ENCODE measurements around the gene HSPA6. TPM values are rescaled to one million over a fixed set of nuclear protein-coding genes. Genes with fewer than 3 reads are reported as not detected.
"Not testable (repeated sequence)": the region's sequence is repeated elsewhere in the genome, so short reads cannot be mapped to it uniquely, and the experiment has no call there.

HSPA6 gene
- total RNA-seq, 2 experiments from 2014 or later: 1.2 to 1.4 TPM

DNA sequence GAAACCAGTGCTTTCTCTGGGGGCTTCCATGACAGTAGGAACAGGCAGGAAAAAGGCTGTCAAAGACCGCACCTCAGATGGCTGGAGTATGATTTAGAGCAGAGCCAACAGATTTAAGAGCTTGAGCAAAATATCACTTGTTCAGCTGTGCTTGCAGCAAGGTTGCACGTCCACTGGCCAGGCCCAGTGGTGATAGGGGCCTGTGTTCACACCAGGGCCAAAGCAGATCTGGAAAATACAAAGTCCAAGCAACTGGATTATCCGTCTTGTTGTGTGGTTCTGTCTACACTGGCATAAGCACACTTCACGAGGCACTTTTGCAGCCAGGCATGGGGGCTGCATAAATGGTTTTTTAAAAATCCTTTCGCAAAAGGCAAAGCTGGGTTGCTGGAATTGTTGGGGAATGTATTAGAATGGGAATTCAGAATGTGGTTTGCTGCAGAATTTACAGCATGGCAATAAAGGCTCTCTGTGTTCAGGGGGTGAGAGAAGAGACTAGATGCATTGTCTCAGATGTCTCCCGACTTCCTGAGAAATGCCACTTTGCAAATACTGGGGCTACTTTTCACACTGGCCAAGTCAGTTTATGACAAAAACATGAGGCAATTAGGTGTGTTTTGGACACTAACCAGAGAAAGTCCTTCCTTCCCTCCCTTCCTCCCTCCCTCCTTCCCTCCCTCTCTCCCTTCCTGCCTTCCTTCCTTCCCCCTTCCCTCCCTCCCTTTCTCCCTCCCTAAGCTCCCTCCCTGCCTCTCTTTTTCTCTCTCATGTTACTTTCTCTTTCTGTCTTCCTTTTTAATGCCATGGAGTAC, 11.5 kb upstream of the HSPA6 start:
- H3K9me3 Mint-ChIP-seq; H3K4me1 Mint-ChIP-seq; H3K36me3 Mint-ChIP-seq; DNase-seq; POLR2A ChIA-PET; H3K27me3 Mint-ChIP-seq; H3K27ac Mint-ChIP-seq; ATAC-seq (ENCODE audit: low read depth); H3K4me3 Mint-ChIP-seq: not testable (repeated sequence)

DNA sequence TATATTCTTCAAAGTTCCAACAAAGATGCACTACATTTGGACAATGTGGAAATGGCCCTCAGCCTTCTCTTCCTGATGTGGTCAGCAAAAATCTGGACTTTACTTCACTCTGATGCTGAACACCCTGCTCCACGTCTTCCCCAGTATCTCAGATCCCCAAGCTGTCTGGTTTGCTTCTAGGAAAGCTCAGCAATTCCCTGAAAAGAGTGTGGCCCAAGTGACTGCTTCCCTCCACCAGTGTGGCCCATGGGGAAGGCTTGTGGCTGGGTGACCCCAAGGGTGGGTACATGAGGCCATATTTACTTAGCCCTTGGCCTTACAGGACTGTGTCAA, 10.9 kb upstream of the HSPA6 start:
- H3K4me3 Mint-ChIP-seq; H3K4me1 Mint-ChIP-seq; ATAC-seq (ENCODE audit: low read depth); H3K36me3 Mint-ChIP-seq; H3K27ac Mint-ChIP-seq; H3K27me3 Mint-ChIP-seq; DNase-seq; POLR2A ChIA-PET; H3K9me3 Mint-ChIP-seq: not testable (repeated sequence)

- POLR2A ChIA-PET; H3K4me1 Mint-ChIP-seq; ATAC-seq (ENCODE audit: low read depth); H3K36me3 Mint-ChIP-seq; H3K9me3 Mint-ChIP-seq; H3K27ac Mint-ChIP-seq; DNase-seq; H3K27me3 Mint-ChIP-seq; H3K4me3 Mint-ChIP-seq: not testable (repeated sequence)
Observed at GRCh38 chr1:161513953-161514352, 10.4 kb upstream of the HSPA6 start.

DNA sequence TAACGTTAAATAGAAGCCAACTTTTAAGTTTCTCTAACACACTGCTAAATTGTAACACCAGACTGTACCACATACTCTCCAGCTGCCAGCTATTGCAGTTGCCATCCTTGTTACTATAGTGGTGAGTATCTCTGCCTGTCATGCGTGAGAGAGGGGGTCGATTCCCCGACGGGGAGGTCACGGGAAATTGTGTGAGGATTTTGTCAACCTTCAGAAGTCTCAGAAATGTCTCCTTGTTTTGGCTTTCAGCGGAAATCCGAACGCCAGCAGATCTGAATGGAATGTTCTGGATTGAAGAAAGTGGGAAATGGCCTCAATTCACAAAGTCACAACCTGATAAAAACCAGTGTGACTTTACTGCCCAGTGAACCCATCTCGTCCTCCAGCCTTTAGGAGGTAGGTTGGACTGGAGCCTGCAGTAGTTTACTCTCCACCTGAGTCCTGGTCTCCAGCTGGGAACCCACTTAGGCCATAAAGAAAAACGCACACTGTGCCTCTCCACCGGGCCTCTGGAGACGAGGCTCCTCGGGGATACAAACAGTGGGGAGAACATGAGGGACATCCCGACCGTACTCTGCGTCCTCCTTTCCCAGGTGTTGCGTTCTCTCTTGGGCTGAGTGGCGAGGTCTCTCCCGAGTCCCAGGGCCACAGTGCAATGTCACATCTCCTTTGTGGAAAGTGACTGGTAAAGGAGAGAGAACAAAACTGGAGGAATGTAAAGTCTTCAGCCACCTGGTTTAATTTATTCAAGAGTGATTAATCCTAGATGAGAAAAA, 1.1 kb upstream of the HSPA6 start:
- not testable (repeated sequence) for ATAC-seq (ENCODE audit: low read depth); H3K36me3 Mint-ChIP-seq; DNase-seq; H3K4me1 Mint-ChIP-seq; H3K9me3 Mint-ChIP-seq
- H3K4me3 Mint-ChIP-seq: peak overlapping the region; percentile 86
- peak overlapping the region; percentile 78 for H3K27ac Mint-ChIP-seq
- peaks cover 14% of the 10 kb centered on the region for H3K27me3 Mint-ChIP-seq
- POLR2A ChIA-PET: interaction anchor here (0.7 kb wide), 1 partner anchor 215 kb away, joined by 3 read pairs; no protein-coding TSS in a partner anchor

- H3K9me3 Mint-ChIP-seq, H3K36me3 Mint-ChIP-seq, POLR2A ChIA-PET, H3K4me1 Mint-ChIP-seq, H3K27ac Mint-ChIP-seq: not testable (repeated sequence)
- DNase-seq (peak; percentile 58), ATAC-seq (ENCODE audit: low read depth) (peak; percentile 28)
- H3K4me3 Mint-ChIP-seq: peak overlapping the region; percentile 77
- H3K27me3 Mint-ChIP-seq: peaks cover 19% of the 10 kb centered on the region
Observed at GRCh38 chr1:161524742-161525291, 477 bp downstream of the HSPA6 start.

DNA sequence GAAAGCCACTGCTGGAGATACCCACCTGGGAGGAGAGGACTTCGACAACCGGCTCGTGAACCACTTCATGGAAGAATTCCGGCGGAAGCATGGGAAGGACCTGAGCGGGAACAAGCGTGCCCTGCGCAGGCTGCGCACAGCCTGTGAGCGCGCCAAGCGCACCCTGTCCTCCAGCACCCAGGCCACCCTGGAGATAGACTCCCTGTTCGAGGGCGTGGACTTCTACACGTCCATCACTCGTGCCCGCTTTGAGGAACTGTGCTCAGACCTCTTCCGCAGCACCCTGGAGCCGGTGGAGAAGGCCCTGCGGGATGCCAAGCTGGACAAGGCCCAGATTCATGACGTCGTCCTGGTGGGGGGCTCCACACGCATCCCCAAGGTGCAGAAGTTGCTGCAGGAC, 981 bp downstream of the HSPA6 start:
- H3K27ac Mint-ChIP-seq; POLR2A ChIA-PET; H3K36me3 Mint-ChIP-seq; DNase-seq; ATAC-seq (ENCODE audit: low read depth); H3K9me3 Mint-ChIP-seq: not testable (repeated sequence)
- H3K4me1 Mint-ChIP-seq: peaks cover 12% of the 10 kb centered on the region
- peak overlapping the region; percentile 77 for H3K4me3 Mint-ChIP-seq
- H3K27me3 Mint-ChIP-seq: peaks cover 19% of the 10 kb centered on the region

GRCh38 chr1:161525918-161526317, 1.6 kb downstream of the HSPA6 start:
- H3K9me3 Mint-ChIP-seq; DNase-seq; H3K4me3 Mint-ChIP-seq; H3K27ac Mint-ChIP-seq; POLR2A ChIA-PET; ATAC-seq (ENCODE audit: low read depth); H3K36me3 Mint-ChIP-seq: not testable (repeated sequence)
- Mint-ChIP-seq H3K27me3 (peaks cover 17% of the 10 kb centered on the region), H3K4me1 (peaks cover 17% of the 10 kb centered on the region)

DNA sequence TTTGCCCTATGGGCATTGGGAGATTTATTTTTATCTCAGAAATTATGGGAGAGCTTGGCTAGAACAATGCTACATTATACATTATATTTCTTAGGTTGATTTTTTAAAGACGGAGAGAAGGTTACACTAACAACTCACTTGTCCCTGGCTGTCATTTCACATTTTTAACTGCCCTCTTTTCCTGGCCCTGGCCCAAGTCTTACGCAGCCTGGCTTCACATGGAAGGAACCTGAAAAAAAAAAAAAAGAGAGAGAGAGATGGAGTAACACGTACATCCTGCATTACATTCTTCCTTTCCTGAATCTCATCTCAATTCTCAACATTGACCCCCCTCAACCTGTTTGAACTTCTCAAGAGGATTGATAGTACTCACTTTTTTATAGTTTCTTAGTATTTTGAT, 4.2 kb downstream of the HSPA6 start:
- peaks cover 17% of the 10 kb centered on the region for H3K27me3 Mint-ChIP-seq
- H3K27ac Mint-ChIP-seq; ATAC-seq (ENCODE audit: low read depth); H3K36me3 Mint-ChIP-seq; H3K9me3 Mint-ChIP-seq; H3K4me3 Mint-ChIP-seq; POLR2A ChIA-PET; DNase-seq: not testable (repeated sequence)
- H3K4me1 Mint-ChIP-seq: peaks cover 21% of the 10 kb centered on the region

- ATAC-seq (ENCODE audit: low read depth); H3K36me3 Mint-ChIP-seq; POLR2A ChIA-PET; H3K9me3 Mint-ChIP-seq; DNase-seq: not testable (repeated sequence)
- Mint-ChIP-seq H3K4me1 (peaks cover 19% of the 10 kb centered on the region), H3K27ac (peak overlapping the region; percentile 95), H3K27me3 (peaks cover 17% of the 10 kb centered on the region), H3K4me3 (peak overlapping the region; percentile 89)
Observed at GRCh38 chr1:161529463-161530104, 5.2 kb downstream of the HSPA6 start.

- H3K27me3 Mint-ChIP-seq: peaks cover 14% of the 10 kb centered on the region
- POLR2A ChIA-PET: interaction anchor here (1.2 to 1.5 kb wide), 2 partner anchors 10 to 205 kb away, joined by 3 to 8 read pairs; no protein-coding TSS in a partner anchor
- H3K4me1 Mint-ChIP-seq: peaks cover 19% of the 10 kb centered on the region
- peak; percentile 54 for DNase-seq
- ATAC-seq (ENCODE audit: low read depth): peak; percentile 46
- peak overlapping the region; percentile 95 for H3K27ac Mint-ChIP-seq
- not testable (repeated sequence) for H3K36me3 Mint-ChIP-seq, H3K9me3 Mint-ChIP-seq
- H3K4me3 Mint-ChIP-seq: peak overlapping the region; percentile 89
Observed at GRCh38 chr1:161530158-161530557, 5.8 kb downstream of the HSPA6 start.

DNA sequence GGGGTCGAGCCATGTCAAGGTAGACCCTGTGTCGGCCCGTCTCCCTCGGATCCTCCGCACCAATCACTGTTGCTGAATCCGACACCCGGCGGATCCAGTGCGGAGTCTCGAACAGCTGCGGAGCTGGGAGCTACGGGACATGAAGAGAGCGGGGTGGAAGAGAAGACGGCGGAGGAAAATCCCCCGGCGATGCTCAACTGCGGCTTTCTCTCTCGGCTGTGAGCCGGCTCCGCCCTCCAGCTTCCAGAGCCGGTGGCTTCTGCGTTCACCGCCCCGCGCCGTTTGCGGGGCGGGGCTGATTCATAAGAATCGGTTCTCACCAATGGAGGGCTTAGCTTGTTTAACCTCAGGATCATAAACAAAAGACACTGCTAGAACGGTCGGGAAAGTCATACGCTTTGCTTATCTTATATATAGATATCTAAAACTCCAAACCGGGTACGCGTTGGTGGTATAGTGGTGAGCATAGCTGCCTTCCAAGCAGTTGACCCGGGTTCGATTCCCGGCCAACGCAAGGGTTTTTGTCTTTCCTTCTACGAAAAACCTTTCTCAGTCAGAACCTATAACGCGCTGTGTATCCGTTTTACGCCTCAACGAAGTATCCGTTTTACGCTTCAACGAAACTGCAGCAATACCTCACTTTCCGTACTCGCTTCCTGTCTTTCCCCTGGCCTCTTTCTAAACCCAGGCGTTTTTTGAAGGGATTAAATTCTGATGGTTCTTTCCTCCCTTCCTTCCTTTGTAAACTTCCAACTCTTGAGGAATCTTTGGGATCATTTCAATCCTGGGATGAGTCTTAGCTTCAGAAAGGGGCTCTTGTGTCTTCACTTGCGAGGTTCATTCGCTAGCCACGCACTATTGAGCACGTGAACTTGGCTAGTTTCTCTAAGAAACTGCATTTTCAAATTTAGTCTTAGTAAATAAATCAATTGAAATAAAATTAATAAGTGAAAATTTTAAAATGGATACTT, 6.6 kb downstream of the HSPA6 start:
- ATAC-seq (ENCODE audit: low read depth) (peak; percentile 87), DNase-seq (peak; percentile 84)
- not testable (repeated sequence) for H3K36me3 Mint-ChIP-seq, H3K9me3 Mint-ChIP-seq
- peak overlapping the region; percentile 89 for H3K4me3 Mint-ChIP-seq
- H3K4me1 Mint-ChIP-seq: peaks cover 20% of the 10 kb centered on the region
- H3K27ac Mint-ChIP-seq: peak overlapping the region; percentile 95
- H3K27me3 Mint-ChIP-seq: peaks cover 11% of the 10 kb centered on the region
- POLR2A ChIA-PET: interaction anchor here (1.2 to 1.8 kb wide), 3 partner anchors 9 to 205 kb away, joined by 3 to 8 read pairs (median 4); no protein-coding TSS in a partner anchor

- no peaks in the 10 kb centered on the region for H3K9me3 Mint-ChIP-seq
- peaks cover 19% of the 10 kb centered on the region for H3K4me1 Mint-ChIP-seq
- H3K27me3 Mint-ChIP-seq: peaks cover 5% of the 10 kb centered on the region
- POLR2A ChIA-PET: interaction anchor here (1.8 kb wide), 1 partner anchor 195 kb away, joined by 4 read pairs; no protein-coding TSS in a partner anchor
- H3K27ac Mint-ChIP-seq: peak overlapping the region; percentile 44
- no peak for DNase-seq
- H3K36me3 Mint-ChIP-seq: no peaks in the 10 kb centered on the region
- ATAC-seq (ENCODE audit: low read depth): no peak
- H3K4me3 Mint-ChIP-seq: peak overlapping the region; percentile 27
Observed at GRCh38 chr1:161531986-161532643, 7.8 kb downstream of the HSPA6 start.

Data from activated naive CD8-positive, alpha-beta T cell treated with anti-CD3 and anti-CD28 coated beads, Interleukin-2, amount 10 ng/mL, durations not matched to agents 7 days and 5 days (primary cell).